Adrenal gland (tissue), 5 donors: Measurements from ENCODE around the gene FBXW5.

Experiments used
- POLR2A ChIP-seq, 2 donors: fragments of 450-650 bp; IDR thresholded peaks; one replicate each; pipeline ENCODE4 v1.6.1; 2017; ENCODE audit warnings: antibody characterized with exemption in 2 of 2, mild to moderate bottlenecking in 2 of 2, moderate library complexity in 1 of 2
- TF ChIP-seq, protein P1 (sequence below), 6 experiments: fragments of 450-650 bp in 4 of 6; fragments of 200-600 bp in 2 of 6; sonication (generic) in 1 of 6; IDR thresholded peaks; 1 replicate in 5 of 6; 2 replicates in 1 of 6; pipeline versions ENCODE4 v1.5.1 to v1.8.0; 2016 to 2021; ENCODE audit warnings: antibody characterized with exemption in 6 of 6, mild to moderate bottlenecking in 2 of 6, moderate library complexity in 1 of 6
- donor health status: DM: no; HTN: no; CAD: no.

DNA sequence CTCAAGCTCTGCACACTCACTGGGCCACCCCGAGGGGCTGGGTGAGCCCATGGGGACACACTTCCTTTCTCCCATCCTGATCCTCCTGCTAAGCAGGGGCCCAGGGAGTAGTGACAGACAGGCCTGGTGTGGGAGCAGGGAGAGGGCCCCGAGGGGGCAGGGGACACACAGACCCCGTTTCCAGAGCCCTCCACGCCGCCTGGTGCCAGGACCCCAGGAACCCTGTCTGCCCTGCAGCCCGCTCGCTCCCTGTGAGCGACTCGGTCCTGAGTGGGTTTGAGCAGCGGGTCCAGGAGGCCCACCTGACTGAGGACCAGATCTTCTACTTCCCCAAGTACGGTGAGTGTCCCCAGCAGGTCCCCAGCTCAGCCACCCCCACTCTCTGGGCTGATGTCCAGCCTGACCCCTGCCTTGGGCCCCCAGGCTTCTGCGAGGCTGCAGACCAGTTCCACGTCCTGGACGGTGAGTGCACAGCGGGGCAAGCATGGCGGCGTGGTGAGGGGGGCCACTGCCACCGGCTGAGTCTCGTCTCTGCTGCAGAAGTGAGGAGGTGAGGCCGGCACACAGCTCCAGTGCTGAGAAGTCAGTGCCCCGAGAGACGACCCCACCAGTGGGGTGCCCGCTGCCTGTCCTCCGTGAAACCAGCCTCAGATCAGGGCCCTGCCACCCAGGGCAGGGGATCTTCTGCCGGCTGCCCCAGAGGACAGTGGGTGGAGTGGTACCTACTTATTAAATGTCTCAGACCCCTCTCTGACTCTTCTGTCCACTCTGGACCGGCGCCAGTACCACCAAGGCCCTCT lies 1.9 kb upstream of the FBXW5 start:
- TF ChIP-seq, protein P1, sequence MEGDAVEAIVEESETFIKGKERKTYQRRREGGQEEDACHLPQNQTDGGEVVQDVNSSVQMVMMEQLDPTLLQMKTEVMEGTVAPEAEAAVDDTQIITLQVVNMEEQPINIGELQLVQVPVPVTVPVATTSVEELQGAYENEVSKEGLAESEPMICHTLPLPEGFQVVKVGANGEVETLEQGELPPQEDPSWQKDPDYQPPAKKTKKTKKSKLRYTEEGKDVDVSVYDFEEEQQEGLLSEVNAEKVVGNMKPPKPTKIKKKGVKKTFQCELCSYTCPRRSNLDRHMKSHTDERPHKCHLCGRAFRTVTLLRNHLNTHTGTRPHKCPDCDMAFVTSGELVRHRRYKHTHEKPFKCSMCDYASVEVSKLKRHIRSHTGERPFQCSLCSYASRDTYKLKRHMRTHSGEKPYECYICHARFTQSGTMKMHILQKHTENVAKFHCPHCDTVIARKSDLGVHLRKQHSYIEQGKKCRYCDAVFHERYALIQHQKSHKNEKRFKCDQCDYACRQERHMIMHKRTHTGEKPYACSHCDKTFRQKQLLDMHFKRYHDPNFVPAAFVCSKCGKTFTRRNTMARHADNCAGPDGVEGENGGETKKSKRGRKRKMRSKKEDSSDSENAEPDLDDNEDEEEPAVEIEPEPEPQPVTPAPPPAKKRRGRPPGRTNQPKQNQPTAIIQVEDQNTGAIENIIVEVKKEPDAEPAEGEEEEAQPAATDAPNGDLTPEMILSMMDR (IDR thresholded peaks at IDR 0.05), result no peak
- TF ChIP-seq POLR2A (IDR thresholded peaks at IDR 0.05), result no peak
